PC-9 (cell line): ENCODE measurements around the gene SORCS2.

Experiments
- EZH2 ChIP-seq: fragments of 200-600 bp; sonication (generic); IDR thresholded peaks from 2 replicates; pipeline ENCODE4 v1.8.0; 2017; ENCODE audit warnings: antibody characterized with exemption, low read depth
- TF ChIP-seq, protein P1 (sequence below): fragments of 200-600 bp; sonication (generic); conservative IDR thresholded peaks from 2 replicates; pipeline ENCODE4 v1.6.1; 2017; ENCODE audit warnings: mixed run types, antibody characterized with exemption, mild to moderate bottlenecking, moderate library complexity

DNA sequence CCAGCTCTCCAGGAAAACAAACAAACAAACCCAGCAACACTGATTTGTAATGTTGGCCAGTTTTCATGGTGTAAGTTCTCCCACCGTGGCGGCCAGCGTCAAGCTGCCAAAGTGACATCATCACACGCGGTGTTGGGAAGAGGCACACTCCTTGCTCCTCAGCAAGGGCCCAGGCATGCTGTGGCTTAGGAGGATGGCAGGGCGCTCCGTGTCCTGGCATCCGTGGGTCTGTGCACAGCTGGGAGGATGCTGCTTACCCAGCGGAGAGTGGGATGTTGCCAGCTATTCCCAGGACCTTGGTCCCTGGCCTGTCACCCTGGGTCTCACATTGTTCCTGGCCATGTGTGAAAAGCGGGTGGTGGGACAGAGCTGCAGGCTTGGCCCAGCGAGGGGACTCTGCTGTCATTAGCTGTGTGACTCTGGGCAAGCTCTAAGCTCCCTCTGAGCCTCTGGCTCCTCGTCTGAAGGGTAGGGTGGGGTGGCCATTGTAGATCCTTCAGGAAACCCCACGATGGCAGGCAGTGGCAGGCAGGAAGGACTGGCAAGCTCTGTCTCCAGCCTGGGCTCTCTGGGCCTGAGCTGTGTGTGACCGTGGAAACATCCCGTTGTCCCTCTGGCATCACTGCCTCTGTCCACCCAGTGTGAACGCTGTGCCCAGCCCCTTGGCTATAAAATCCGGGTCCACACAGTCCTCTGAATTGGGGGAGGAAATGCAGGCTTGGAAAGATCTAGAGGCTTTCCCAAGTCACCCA lies 231.6 kb downstream of the SORCS2 start:
- TF ChIP-seq, protein P1, sequence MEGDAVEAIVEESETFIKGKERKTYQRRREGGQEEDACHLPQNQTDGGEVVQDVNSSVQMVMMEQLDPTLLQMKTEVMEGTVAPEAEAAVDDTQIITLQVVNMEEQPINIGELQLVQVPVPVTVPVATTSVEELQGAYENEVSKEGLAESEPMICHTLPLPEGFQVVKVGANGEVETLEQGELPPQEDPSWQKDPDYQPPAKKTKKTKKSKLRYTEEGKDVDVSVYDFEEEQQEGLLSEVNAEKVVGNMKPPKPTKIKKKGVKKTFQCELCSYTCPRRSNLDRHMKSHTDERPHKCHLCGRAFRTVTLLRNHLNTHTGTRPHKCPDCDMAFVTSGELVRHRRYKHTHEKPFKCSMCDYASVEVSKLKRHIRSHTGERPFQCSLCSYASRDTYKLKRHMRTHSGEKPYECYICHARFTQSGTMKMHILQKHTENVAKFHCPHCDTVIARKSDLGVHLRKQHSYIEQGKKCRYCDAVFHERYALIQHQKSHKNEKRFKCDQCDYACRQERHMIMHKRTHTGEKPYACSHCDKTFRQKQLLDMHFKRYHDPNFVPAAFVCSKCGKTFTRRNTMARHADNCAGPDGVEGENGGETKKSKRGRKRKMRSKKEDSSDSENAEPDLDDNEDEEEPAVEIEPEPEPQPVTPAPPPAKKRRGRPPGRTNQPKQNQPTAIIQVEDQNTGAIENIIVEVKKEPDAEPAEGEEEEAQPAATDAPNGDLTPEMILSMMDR, result no peak
- TF ChIP-seq EZH2, result no peak
